Astrocyte (in vitro differentiated cells and primary cell): Measurements from ENCODE around the gene SMAD3. TPM values are rescaled to one million over a fixed set of nuclear protein-coding genes. Genes with fewer than 3 reads are reported as not detected.

Source experiments
- DNase-seq: peaks from one replicate; pipeline ENCODE4 v3.0.0-alpha.2; 2010; ENCODE audit warnings: low read depth
- FAIRE-seq: peaks from 2 replicates; lab custom pipeline; 2011; peaks lifted over from hg19 to GRCh38; lab: Jason Lieb, UNC
- H2AFZ ChIP-seq: 2 replicates; pipeline ENCODE4 v1.6.0; 2012; ENCODE audit warnings: low read depth, low read length, inconsistent platforms
- H3K27ac ChIP-seq: 2 replicates; pipeline ENCODE4 v1.5.1; 2011; ENCODE audit warnings: low read depth, low read length, inconsistent platforms
- H3K27me3 ChIP-seq: 2 replicates; pipeline ENCODE4 v1.6.0; 2011; ENCODE audit warnings: low read length, inconsistent platforms; ENCODE audit not compliant: insufficient read depth
- H3K36me3 ChIP-seq: 2 replicates; pipeline ENCODE4 v1.5.1; 2011; ENCODE audit warnings: low read length, inconsistent platforms; ENCODE audit not compliant: insufficient read depth
- H3K4me1 ChIP-seq: 2 replicates; pipeline ENCODE4 v1.5.1; 2011; ENCODE audit warnings: low read length, inconsistent platforms; ENCODE audit not compliant: insufficient read depth
- H3K4me2 ChIP-seq: 2 replicates; pipeline ENCODE4 v1.6.0; 2012; ENCODE audit warnings: low read length, inconsistent platforms
- H3K4me3 ChIP-seq: 2 replicates; pipeline ENCODE4 v1.5.1; 2011; ENCODE audit warnings: low read depth, mild to moderate bottlenecking, low read length, inconsistent platforms; ENCODE audit not compliant: insufficient read depth
- H3K79me2 ChIP-seq: 2 replicates; pipeline ENCODE4 v1.6.0; 2012; ENCODE audit warnings: mild to moderate bottlenecking, low read length, inconsistent platforms; ENCODE audit not compliant: insufficient read depth
- H3K9ac ChIP-seq: 2 replicates; pipeline ENCODE4 v1.6.0; 2012; ENCODE audit warnings: mild to moderate bottlenecking, low read length, inconsistent platforms
- H3K9me3 ChIP-seq: 2 replicates; pipeline ENCODE4 v1.5.1; 2012; ENCODE audit warnings: low read depth, mild to moderate bottlenecking, low read length, inconsistent platforms; ENCODE audit not compliant: insufficient read depth
- H4K20me1 ChIP-seq: 2 replicates; pipeline ENCODE4 v1.6.0; 2012; ENCODE audit warnings: low read length, inconsistent platforms; ENCODE audit not compliant: insufficient read depth
- H3K27ac Mint-ChIP-seq: one replicate; pipeline ENCODE4 v1.8.0; 2021; ENCODE audit warnings: mild to moderate bottlenecking, mixed read lengths; ENCODE audit not compliant: unreplicated experiment
- H3K27me3 Mint-ChIP-seq: one replicate; pipeline ENCODE4 v1.8.0; 2021; ENCODE audit warnings: low read depth, mixed read lengths; ENCODE audit not compliant: unreplicated experiment
- H3K36me3 Mint-ChIP-seq: one replicate; pipeline ENCODE4 v1.8.0; 2021; ENCODE audit warnings: low read depth, mixed read lengths; ENCODE audit not compliant: unreplicated experiment
- H3K4me1 Mint-ChIP-seq: one replicate; pipeline ENCODE4 v1.8.0; 2021; ENCODE audit warnings: low read depth, mixed read lengths; ENCODE audit not compliant: unreplicated experiment
- H3K4me3 Mint-ChIP-seq: one replicate; pipeline ENCODE4 v1.8.0; 2021; ENCODE audit warnings: mild to moderate bottlenecking, moderate library complexity, mixed read lengths; ENCODE audit not compliant: unreplicated experiment
- H3K9me3 Mint-ChIP-seq: one replicate; pipeline ENCODE4 v1.8.0; 2021; ENCODE audit warnings: mild to moderate bottlenecking, mixed read lengths; ENCODE audit not compliant: unreplicated experiment
- CTCF ChIP-seq: IDR thresholded peaks from 2 replicates; pipeline ENCODE4 v1.5.1; 2011; ENCODE audit warnings: low read depth, mild to moderate bottlenecking, inconsistent platforms, low read length, moderate library complexity; ENCODE audit not compliant: insufficient read depth
- EZH2 ChIP-seq: IDR thresholded peaks from 2 replicates; pipeline ENCODE4 v1.6.1; 2012; ENCODE audit warnings: mild to moderate bottlenecking, low read length, inconsistent platforms; ENCODE audit not compliant: insufficient read depth
- total RNA-seq: library from RNA; stranded (reverse); gene quantifications from 2 replicates; pipeline ENCODE4 v1.2.1, GENCODE V29; 2021

The SMAD3 gene
- total RNA-seq, 1 donor from 2014 or later: 78.0 TPM

- H3K27me3 Mint-ChIP-seq: no peaks in the 10 kb centered on the region
- DNase-seq (peak; percentile 99), FAIRE-seq (no peak)
- peak overlapping the region; percentile 97 for H3K27ac ChIP-seq
- H3K4me3 ChIP-seq: no peak overlapping the region
- H2AFZ ChIP-seq: no peak overlapping the region
- no peak for TF ChIP-seq CTCF
- TF ChIP-seq EZH2: no peak
- peak overlapping the region; percentile 57 for H3K4me3 Mint-ChIP-seq
- no peaks in the 10 kb centered on the region for H3K27me3 ChIP-seq
- H3K4me1 Mint-ChIP-seq: peaks cover 92% of the 10 kb centered on the region
- peak overlapping the region; percentile 92 for H3K27ac Mint-ChIP-seq
- no peaks in the 10 kb centered on the region for H3K9me3 Mint-ChIP-seq
- H3K36me3 ChIP-seq: peaks cover 3% of the 10 kb centered on the region
- H3K9me3 ChIP-seq: no peaks in the 10 kb centered on the region
- H3K4me1 ChIP-seq: peaks cover 85% of the 10 kb centered on the region
- H3K4me2 ChIP-seq: peak overlapping the region; percentile 47
- peaks cover 8% of the 10 kb centered on the region for H3K36me3 Mint-ChIP-seq
- peak overlapping the region; percentile 87 for H3K9ac ChIP-seq
- H4K20me1 ChIP-seq: no peaks in the 10 kb centered on the region
- peaks cover 98% of the 10 kb centered on the region for H3K79me2 ChIP-seq
Observed at GRCh38 chr15:67144609-67145311, 79.4 kb downstream of the SMAD3 start.

GRCh38 chr15:67145312-67145610 lies 79.9 kb downstream of the SMAD3 start:
- Mint-ChIP-seq H3K36me3 (peaks cover 8% of the 10 kb centered on the region), H3K27ac (peak overlapping the region; percentile 92), H3K4me3 (no peak overlapping the region), H3K4me1 (peaks cover 92% of the 10 kb centered on the region), H3K9me3 (no peaks in the 10 kb centered on the region), H3K27me3 (no peaks in the 10 kb centered on the region)
- peaks cover 90% of the 10 kb centered on the region for H3K4me1 ChIP-seq
- no peaks in the 10 kb centered on the region for H3K27me3 ChIP-seq
- H2AFZ ChIP-seq: no peak overlapping the region
- peak overlapping the region; percentile 97 for H3K27ac ChIP-seq
- no peaks in the 10 kb centered on the region for H3K9me3 ChIP-seq
- H3K4me2 ChIP-seq: peak overlapping the region; percentile 47
- peak overlapping the region; percentile 87 for H3K9ac ChIP-seq
- no peak for FAIRE-seq
- H4K20me1 ChIP-seq: no peaks in the 10 kb centered on the region
- no peak overlapping the region for H3K4me3 ChIP-seq
- no peak for TF ChIP-seq EZH2
- no peak for TF ChIP-seq CTCF
- peaks cover 3% of the 10 kb centered on the region for H3K36me3 ChIP-seq
- no peak for DNase-seq
- peaks cover 95% of the 10 kb centered on the region for H3K79me2 ChIP-seq

- Histone ChIP-seq H3K36me3 (peaks cover 3% of the 10 kb centered on the region), H4K20me1 (no peaks in the 10 kb centered on the region), H3K27me3 (no peaks in the 10 kb centered on the region), H3K9ac (peak overlapping the region; percentile 87), H2AFZ (no peak overlapping the region), H3K4me3 (no peak overlapping the region), H3K27ac (peak overlapping the region; percentile 97), H3K79me2 (peaks cover 91% of the 10 kb centered on the region), H3K9me3 (no peaks in the 10 kb centered on the region), H3K4me2 (peak overlapping the region; percentile 47), H3K4me1 (peaks cover 90% of the 10 kb centered on the region)
- FAIRE-seq (no peak), DNase-seq (no peak)
- peaks cover 4% of the 10 kb centered on the region for H3K36me3 Mint-ChIP-seq
- no peak for TF ChIP-seq CTCF
- no peak for TF ChIP-seq EZH2
- peaks cover 91% of the 10 kb centered on the region for H3K4me1 Mint-ChIP-seq
- peak overlapping the region; percentile 92 for H3K27ac Mint-ChIP-seq
- peak overlapping the region; percentile 57 for H3K4me3 Mint-ChIP-seq
- H3K27me3 Mint-ChIP-seq: no peaks in the 10 kb centered on the region
- no peaks in the 10 kb centered on the region for H3K9me3 Mint-ChIP-seq
Observed at GRCh38 chr15:67145710-67146109, 80.3 kb downstream of the SMAD3 start.
